Transverse colon (tissue), 4 donors: ENCODE data around the gene ARHGAP6. TPM values are rescaled to one million over a fixed set of nuclear protein-coding genes. Genes with fewer than 3 reads are reported as not detected.

Experiments
- DNase-seq: peaks from one replicate; pipeline ENCODE4 v3.0.0-alpha.2; 2019
- H3K27ac ChIP-seq, 4 donors: fragments of 200-600 bp; sonication (generic); 2 replicates each; pipeline ENCODE4 v1.5.1; 2016 to 2018; ENCODE audit warnings: inconsistent platforms in 4 of 4
- H3K27me3 ChIP-seq: fragments of 200-600 bp; sonication (generic); 2 replicates; pipeline ENCODE4 v1.5.1; 2017; ENCODE audit warnings: inconsistent platforms
- H3K36me3 ChIP-seq, 4 donors: fragments of 200-600 bp; sonication (generic); 2 replicates each; pipeline ENCODE4 v1.5.1; 2017 to 2019; ENCODE audit warnings: inconsistent platforms in 4 of 4
- H3K4me1 ChIP-seq, 4 donors: fragments of 200-600 bp; sonication (generic); 2 replicates each; pipeline ENCODE4 v1.5.1; 2017 to 2020; ENCODE audit warnings: inconsistent platforms in 4 of 4
- H3K4me3 ChIP-seq, 4 donors: fragments of 200-600 bp; sonication (generic); 1 replicate in 1 of 4; 2 replicates in 3 of 4; pipeline versions ENCODE4 v1.5.1 to v1.6.1; 2017 to 2019; ENCODE audit warnings: inconsistent platforms in 4 of 4
- H3K9me3 ChIP-seq, 2 donors: fragments of 200-600 bp; sonication (generic); 2 replicates each; pipeline ENCODE4 v1.5.1; 2017 to 2019; ENCODE audit warnings: inconsistent platforms in 2 of 2
- CTCF ChIP-seq, 5 experiments: fragments of 200-600 bp in 3 of 5; fragments of 450-650 bp in 2 of 5; sonication (generic) in 3 of 5; IDR thresholded peaks; 1 replicate in 2 of 5; 2 replicates in 3 of 5; pipeline ENCODE4 v1.5.1; 2016 to 2017; ENCODE audit warnings: antibody characterized with exemption in 5 of 5, inconsistent platforms in 3 of 5, mild to moderate bottlenecking in 2 of 5, moderate library complexity in 1 of 5
- EP300 ChIP-seq: sonication (generic); formaldehyde crosslinking; IDR thresholded peaks from one replicate; pipeline ENCODE4 v1.6.1; 2017; ENCODE audit warnings: antibody characterized with exemption, low read depth
- POLR2A ChIP-seq: fragments of 450-650 bp; IDR thresholded peaks from one replicate; pipeline ENCODE4 v1.6.1; 2016; ENCODE audit warnings: antibody characterized with exemption, mild to moderate bottlenecking, moderate library complexity
- POLR2AphosphoS5 ChIP-seq, 3 donors: sonication (generic); formaldehyde crosslinking; IDR thresholded peaks; one replicate each; pipeline ENCODE4 v1.6.1; 2016; ENCODE audit warnings: antibody characterized with exemption in 3 of 3
- WGBS, 2 donors: methylation state at CpG; one replicate each; pipeline ENCODE4 v1.1.5; 2018; ENCODE audit warnings: low coverage in 1 of 2; 5-methylcytosine and 5-hydroxymethylcytosine counted together
- in situ Hi-C, 4 donors: fragments of 200-750 bp; cut with MboI; loops; one replicate each; pipeline versions ENCODE4 v1.15.0 to v1.15.1; 2017; ENCODE audit warnings: low sequenced_read_pairs in 3 of 4, low pct_ligation_motif_present in 1 of 4, low pct_unique_long_range_greater_than_20kb in 1 of 4
- intact Hi-C: fragments of 100-400 bp; cut with DNase I; formaldehyde crosslinking; loops from one replicate; pipeline ENCODE4 v1.15.1; 2023; ENCODE audit warnings: low total_unique reads
- total RNA-seq, 4 donors: library from RNA; depleted of rRNA; stranded (reverse); fragments of >200 nt; gene quantifications; one replicate each; pipeline ENCODE4 v1.1.0, GENCODE V29; 2016

ARHGAP6 gene
- total RNA-seq, 4 donors from 2014 or later = 5.0 to 12.4 (median 9.0) TPM

GRCh38 chrX:11180571-11180970, 485.1 kb downstream of the ARHGAP6 start:
- in situ Hi-C loops = no loop called here
- WGBS, 2 donors = 50 to 63% methylated on average over 3 to 5 of the region's 5 CpGs
- Histone ChIP-seq H3K27ac (no peak overlapping the region), H3K36me3 (no peaks in the 10 kb centered on the region), H3K27me3 (no peaks in the 10 kb centered on the region), H3K9me3 (no peaks in the 10 kb centered on the region), H3K4me3 (no peak overlapping the region), H3K4me1 (no peaks in the 10 kb centered on the region)
- intact Hi-C loops = no loop called here
- no peak for DNase-seq
- TF ChIP-seq CTCF (IDR thresholded peaks at IDR 0.05) (no peak), POLR2AphosphoS5 (IDR thresholded peaks at IDR 0.05) (no peak), EP300 (no peak), POLR2A (no peak)

GRCh38 chrX:11172415-11172814, 493.3 kb downstream of the ARHGAP6 start:
- 69 to 81% methylated on average over 4 of the region's 4 CpGs for WGBS, 2 donors
- intact Hi-C loops = no loop called here
- in situ Hi-C loops = loop anchor here in 1 of 4 donors (25.0 kb wide), 1 partner anchor 215 kb away; no protein-coding TSS in a partner anchor

GRCh38 chrX:11171956-11172355, 493.8 kb downstream of the ARHGAP6 start:
- no peak for DNase-seq
- Histone ChIP-seq H3K36me3 (no peaks in the 10 kb centered on the region), H3K4me1 (no peaks in the 10 kb centered on the region), H3K27ac (no peak overlapping the region), H3K27me3 (no peaks in the 10 kb centered on the region), H3K9me3 (no peaks in the 10 kb centered on the region), H3K4me3 (no peak overlapping the region)
- no peak for TF ChIP-seq CTCF (IDR thresholded peaks at IDR 0.05)
- TF ChIP-seq POLR2AphosphoS5 (IDR thresholded peaks at IDR 0.05) = no peak
- TF ChIP-seq POLR2A = no peak
- no peak for TF ChIP-seq EP300
- intact Hi-C loops (no loop called here), in situ Hi-C loops (loop anchor here in 1 of 4 donors (25.0 kb wide), 1 partner anchor 215 kb away; no protein-coding TSS in a partner anchor)
- WGBS, 2 donors = 68 to 80% methylated on average over 1 to 4 of the region's 4 CpGs

More at GRCh38 chrX:11172415-11172814, 493.3 kb downstream of the ARHGAP6 start:
- DNase-seq = no peak
- H3K4me3 ChIP-seq = no peak overlapping the region
- H3K4me1 ChIP-seq = no peaks in the 10 kb centered on the region
- H3K27ac ChIP-seq = no peak overlapping the region
- no peaks in the 10 kb centered on the region for H3K27me3 ChIP-seq
- no peaks in the 10 kb centered on the region for H3K36me3 ChIP-seq
- no peaks in the 10 kb centered on the region for H3K9me3 ChIP-seq
- TF ChIP-seq CTCF (IDR thresholded peaks at IDR 0.05) (no peak), POLR2AphosphoS5 (IDR thresholded peaks at IDR 0.05) (no peak), EP300 (no peak), POLR2A (no peak)

- in situ Hi-C loops = loop anchor here in 1 of 4 donors (25.0 kb wide), 1 partner anchor 223 kb away; no protein-coding TSS in a partner anchor
- no peaks in the 10 kb centered on the region for H3K4me1 ChIP-seq
- DNase-seq = no peak
- no peaks in the 10 kb centered on the region for H3K27me3 ChIP-seq
- no peak overlapping the region for H3K4me3 ChIP-seq
- intact Hi-C loops = no loop called here
- no peak overlapping the region for H3K27ac ChIP-seq
- no peak for TF ChIP-seq CTCF (IDR thresholded peaks at IDR 0.05)
- no peak for TF ChIP-seq POLR2AphosphoS5 (IDR thresholded peaks at IDR 0.05)
- no peak for TF ChIP-seq POLR2A
- TF ChIP-seq EP300 = no peak
- H3K36me3 ChIP-seq = no peaks in the 10 kb centered on the region
- WGBS, 2 donors = 66 to 80% methylated on average over 2 to 6 of the region's 6 CpGs
- no peaks in the 10 kb centered on the region for H3K9me3 ChIP-seq
Observed at GRCh38 chrX:11164433-11164832, 501.3 kb downstream of the ARHGAP6 start.
